Endometrial microvascular endothelial cells (primary cell): Measurements from ENCODE around the gene MRAP2. TPM values are rescaled to one million over a fixed set of nuclear protein-coding genes. Genes with fewer than 3 reads are reported as not detected.
"Not testable (repeated sequence)": the region's sequence is repeated elsewhere in the genome, so short reads cannot be mapped to it uniquely, and the experiment has no call there.

Source experiments
- in situ Hi-C: cut with HindIII; loops from 2 replicates; pipeline ENCODE4 v1.10.0; 2017; ENCODE audit warnings: low sequenced_read_pairs, low pct_unique_long_range_greater_than_20kb; ENCODE audit errors: inconsistent ontology term
- total RNA-seq: library from RNA; depleted of rRNA; stranded (reverse); fragments of >200 nt; gene quantifications from one replicate; pipeline ENCODE4 v1.2.3, GENCODE V29; 2015; ENCODE audit errors: inconsistent ontology term

The MRAP2 gene
- total RNA-seq, 1 donor from 2014 or later, result not detected

DNA sequence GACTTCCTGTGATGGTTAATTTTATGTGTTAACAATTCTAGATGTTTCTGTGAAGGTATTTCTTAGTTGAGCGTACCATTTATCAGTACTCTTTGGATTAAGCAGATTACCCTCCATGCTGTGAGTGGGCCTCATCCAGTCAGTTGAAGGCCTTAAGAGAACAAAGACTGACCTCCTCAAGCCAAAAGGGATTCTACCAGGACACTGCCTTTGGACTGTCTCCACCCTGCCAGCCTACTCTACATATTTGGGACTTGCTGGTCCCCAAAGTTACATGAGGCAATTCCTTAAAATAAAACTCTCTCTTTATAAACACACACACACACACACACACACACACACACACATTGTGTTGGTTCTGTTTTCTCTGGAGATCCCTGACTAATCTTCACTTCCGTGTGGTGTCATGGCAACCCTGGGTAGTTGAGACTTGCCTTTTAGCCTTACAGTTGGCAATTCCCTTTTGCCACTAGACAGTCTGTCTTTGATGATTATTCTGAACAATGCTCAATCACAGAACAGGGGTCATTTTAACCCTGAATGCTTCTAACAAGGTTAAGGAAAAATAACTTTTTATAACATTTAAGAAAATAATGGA is 32.2 kb downstream of the MRAP2 start:
- in situ Hi-C loops, result no loop called here

DNA sequence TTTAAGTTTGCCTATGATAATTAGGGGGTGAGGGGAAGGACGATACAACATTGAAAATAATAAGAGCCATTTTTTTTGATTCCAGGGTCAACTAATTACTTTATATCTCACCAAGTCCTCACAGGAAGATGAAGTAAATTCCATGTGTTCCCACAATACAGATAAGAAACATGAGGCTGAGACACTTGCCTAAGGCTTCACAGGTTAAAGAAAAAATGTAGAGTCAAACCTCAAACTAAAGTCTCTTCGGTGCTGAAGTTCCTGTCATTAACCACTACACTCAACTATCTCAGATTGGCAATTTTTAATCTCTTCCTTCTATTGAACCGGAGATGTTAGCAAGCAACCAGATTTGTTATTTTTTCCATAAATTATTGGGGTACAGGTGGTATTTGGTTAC is 33.0 kb downstream of the MRAP2 start:
- in situ Hi-C loops, result no loop called here

DNA sequence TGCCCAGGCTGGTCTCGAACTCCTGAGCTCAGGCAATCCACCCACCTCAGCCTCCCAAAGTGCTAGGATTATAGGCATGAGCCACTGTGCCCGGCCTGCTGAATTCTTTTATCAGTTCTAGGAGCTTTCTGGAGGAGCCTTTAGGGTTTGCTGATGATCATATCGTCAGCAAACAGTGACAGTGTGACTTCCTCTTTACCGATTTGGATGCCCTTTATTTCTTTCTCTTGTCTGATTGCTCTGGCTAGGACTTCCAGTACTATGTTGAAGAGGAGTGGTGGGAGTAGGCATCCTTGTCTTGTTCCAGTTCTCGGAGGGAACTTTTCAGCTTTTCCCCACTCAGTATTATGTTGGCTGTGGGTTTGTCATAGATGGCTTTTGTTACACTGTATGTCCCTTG is 35.3 kb downstream of the MRAP2 start:
- in situ Hi-C loops, result not testable (repeated sequence)

DNA sequence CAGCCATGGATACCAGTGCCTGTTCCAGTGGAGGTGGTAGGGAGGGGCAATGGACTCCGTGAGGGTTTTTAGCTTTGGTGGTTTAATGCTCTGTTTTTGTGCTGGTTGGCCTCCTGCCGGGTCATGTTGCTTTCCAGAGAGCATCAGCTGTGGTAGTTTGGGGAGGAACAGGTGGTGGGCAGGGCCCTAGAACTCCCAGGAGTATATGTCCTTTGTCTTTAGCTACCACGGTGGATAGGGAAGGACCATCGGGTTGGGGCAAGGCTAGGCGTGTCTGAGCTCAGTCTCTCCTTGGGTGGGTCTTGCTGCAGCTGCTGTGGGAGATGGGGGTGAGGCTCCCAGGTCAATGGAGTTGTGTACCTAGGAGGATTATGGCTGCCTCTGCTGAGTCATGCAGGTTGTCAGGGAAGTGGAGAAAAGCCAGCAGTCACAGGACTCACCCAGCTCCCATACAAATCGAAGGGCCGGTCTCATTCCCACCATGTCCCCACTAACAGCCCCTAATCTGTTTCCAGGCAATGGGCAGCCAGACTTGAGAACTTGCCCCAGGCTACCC is 38.9 kb downstream of the MRAP2 start:
- in situ Hi-C loops, result no loop called here

DNA sequence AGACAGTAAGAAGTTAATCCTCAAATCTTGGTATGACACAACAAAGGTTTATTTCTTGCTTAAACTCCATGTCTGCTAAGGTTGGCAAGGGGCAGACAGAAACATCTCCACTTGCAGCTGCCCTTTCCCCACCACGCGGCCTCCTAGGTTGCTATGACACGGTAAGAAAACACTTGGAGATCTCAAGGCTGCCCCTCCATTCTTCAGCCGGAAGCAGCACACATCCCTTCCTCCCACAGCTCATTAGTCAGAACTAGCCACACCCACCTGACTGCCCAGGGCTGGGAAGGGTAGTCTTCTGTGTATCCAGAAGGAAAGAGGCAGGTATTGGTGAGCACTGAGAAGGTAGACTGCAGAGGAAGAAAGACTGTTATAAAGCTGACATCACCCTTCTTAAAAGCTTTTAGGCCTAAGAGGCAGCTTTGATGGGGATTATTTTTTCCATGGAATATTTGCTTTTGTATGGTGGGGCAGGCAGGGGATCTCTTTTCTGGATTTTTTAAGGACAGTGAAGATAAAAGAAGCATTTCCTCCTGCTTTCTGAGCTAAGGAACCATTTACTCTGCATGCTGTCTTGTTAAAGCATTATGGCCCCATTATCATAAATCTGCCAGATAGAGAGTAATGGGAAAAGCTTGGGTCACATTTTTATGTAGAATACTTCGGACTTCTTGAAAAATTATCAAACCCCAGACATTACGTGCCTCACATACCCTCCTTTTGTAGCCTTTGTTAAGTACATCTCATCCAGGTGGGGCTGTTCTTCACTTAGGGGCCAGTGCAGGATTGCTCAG is 41.6 kb downstream of the MRAP2 start:
- in situ Hi-C loops, result no loop called here

DNA sequence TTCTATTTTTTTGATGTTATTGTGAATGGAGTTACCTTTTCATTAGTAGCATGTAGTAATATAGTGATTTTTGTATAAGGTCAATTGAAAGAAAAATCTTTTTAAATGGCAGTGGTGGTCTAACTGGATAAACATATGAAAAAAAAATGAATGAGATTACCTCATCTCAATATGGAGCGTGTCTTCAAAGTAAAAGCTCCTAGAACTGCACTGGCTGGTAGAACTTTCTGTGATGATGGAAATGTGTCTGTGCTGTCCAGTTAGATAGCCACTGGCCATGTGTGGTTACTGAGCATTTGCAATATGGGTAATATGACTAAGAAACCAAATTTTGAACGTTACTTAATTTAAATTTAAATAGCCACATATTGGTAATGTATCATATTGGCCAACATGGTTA is 44.1 kb downstream of the MRAP2 start:
- in situ Hi-C loops, result no loop called here

DNA sequence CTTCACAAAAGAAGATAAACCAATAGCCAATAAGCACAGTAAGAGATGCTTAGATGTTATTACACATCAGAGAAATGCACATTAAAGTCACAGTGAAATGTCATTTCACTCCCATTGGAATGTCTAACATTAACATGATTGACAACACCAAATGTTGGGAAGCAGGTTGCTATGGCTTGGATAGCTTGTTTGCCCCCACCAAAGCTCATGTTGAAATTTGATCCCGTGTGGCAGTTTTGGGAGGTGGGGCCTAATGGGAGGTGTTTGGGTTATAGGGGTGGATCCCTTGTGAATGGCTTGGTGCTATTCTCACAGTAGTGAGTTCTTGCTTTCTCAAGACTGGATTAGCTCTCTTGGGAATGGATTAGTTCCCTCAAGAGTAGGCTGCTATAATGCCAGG is 44.8 kb downstream of the MRAP2 start:
- in situ Hi-C loops, result no loop called here

DNA sequence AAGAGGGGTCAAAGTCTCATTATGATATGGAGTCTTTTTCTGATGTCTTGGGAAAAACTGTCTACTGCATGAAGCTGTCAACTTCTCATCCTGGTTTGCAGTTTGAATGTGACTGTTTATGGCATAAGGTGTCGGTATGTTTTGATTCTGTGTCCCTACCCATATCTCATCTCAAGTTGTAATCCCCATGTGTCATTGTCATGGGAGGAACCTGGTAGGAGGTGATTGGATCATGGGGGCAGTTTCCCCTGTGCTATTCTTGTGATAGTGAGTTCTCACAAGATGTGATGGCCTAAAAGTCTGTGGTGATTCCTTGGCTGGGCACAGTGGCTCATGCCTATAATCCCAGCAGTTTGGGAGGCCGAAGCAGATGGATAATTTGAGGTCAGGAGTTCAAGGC is 47.6 kb downstream of the MRAP2 start:
- in situ Hi-C loops, result no loop called here

DNA sequence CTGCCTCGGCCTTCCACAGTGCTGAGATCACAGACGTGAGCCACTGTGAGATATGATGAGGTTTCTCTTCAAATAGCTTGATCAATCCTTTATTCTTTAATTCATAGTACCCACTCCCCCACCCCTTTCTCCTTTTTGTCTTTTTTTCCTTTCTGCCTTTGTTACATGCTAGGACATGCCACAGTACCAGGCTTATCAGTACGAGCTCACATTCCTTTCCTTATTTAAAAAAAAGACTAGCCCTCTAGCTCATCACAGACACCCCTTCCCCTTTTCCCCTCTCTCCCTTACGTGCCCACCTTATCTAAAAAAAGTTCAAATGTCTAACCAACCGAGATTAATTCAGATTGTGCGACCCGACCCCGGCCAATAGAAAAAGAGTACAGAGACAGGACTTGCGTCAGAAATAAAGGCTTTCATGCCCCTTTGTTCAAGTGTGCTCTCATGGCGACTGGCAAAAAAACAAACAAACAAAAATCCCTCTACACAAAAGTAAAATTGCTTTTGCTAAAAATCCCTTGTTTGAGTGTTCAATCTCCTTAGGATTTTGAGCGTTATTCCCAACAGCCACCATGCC is 49.2 kb downstream of the MRAP2 start:
- in situ Hi-C loops, result no loop called here

DNA sequence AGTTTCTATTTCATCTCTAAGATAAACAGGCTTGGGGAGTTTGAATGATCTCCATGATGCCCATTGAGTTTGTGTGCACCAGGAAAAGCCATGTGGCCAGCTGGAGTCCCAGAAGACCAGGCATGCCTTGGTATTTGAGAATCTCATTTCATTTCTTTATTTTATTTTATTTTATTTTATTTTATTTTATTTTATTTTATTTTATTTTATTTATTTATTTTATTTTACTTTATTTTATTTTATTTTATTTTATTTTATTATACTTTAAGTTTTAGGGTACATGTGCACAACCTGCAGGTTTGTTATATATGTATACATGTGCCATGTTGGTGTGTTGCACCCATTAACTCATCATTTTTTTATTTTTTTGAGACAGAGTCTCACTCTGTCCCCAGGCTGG is 51.1 kb downstream of the MRAP2 start:
- in situ Hi-C loops, result not testable (repeated sequence)

DNA sequence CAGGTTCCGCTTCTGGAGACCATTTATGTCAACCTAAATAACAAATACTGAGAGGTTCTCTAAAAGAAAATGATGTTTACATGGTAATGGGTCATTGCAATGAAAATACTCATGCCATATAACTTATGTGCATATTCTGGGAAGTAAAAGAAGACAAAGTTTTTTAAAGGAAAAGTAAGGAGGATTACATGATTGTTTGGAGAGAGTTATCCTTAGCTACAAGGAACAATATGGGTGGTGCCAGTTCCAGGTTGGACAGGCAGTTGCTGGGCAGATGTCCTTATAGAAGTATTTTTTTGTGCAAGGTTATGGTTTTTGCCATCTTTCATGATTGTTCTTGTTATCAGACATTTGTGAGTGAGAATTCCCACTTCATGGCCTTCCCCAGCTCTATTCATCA is 52.5 kb downstream of the MRAP2 start:
- in situ Hi-C loops, result no loop called here

DNA sequence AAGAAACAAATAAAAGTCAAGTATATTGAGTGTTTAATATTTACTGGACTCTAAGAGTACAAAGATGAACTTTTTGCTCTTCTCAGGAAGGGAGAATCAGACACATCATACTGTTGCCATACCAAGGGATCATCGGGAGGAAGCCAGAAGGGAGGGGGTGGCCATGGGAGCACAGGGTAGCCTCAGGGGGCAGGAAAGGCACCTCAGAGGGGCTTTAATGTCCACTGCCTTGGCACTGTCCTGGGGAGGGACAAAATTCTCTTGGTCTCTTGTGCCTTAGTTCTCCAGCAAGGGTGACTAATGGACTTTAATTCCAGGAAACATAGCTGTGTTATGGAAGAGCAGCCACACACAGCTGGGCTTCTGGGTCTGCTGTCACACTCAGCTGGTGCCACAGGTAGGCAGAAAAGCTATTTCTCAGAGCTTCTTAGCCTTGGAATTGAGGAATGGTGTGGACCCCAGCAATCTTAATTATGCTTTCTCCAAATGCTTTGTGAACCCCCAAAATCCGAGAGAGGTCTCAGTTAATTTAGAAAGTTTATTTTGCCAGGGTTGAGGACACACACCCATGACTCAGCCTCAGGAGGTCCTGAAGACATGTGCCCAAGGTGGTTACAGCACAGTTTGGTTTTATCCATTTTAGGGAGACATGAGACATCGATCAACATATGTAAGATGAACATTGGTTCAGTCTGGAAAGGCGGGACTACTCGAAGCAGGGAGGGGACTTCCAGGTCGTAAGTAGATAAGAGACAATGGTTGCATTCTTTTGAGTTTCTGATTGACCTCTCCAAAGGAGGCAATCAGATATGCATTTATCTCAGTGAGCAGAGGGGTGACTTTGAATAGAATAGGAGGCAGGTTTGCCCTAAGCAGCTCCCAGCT is 53.2 kb downstream of the MRAP2 start:
- in situ Hi-C loops, result no loop called here

DNA sequence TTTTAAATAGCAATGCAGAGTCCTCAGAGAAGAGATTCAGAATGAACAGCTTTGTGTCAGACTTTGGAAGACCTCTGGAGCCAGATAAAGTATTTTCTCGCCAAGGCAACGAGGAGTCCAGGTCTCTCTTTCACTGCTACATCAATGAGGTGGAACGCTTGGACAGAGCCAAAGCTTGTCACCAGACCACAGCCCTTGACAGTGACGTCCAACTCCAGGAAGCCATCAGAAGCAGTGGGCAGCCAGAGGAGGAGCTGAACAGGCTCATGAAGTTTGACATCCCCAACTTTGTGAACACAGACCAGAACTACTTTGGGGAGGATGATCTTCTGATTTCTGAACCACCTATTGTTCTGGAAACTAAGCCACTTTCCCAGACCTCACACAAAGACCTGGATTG is 55.5 kb downstream of the MRAP2 start:
- in situ Hi-C loops, result no loop called here

DNA sequence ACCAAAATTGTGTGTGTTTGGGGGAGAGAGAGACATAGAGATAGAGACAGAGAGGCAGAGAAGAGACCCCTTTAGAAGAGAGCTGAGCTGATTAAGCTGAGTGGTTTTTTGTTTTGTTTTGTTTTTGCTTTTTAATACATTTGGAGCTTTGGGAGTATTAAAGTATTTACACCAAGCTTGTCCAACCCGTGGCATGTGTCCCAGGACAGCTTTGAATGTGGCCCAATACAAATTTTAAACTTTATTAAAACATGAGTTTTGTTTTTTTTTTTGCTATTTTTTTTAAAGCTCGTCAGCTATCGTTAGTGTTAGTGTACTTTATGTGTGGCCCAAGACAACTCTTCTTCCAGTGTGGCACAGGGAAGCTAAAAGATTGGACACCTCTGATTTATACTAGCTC is 56.0 kb downstream of the MRAP2 start:
- in situ Hi-C loops, result no loop called here

DNA sequence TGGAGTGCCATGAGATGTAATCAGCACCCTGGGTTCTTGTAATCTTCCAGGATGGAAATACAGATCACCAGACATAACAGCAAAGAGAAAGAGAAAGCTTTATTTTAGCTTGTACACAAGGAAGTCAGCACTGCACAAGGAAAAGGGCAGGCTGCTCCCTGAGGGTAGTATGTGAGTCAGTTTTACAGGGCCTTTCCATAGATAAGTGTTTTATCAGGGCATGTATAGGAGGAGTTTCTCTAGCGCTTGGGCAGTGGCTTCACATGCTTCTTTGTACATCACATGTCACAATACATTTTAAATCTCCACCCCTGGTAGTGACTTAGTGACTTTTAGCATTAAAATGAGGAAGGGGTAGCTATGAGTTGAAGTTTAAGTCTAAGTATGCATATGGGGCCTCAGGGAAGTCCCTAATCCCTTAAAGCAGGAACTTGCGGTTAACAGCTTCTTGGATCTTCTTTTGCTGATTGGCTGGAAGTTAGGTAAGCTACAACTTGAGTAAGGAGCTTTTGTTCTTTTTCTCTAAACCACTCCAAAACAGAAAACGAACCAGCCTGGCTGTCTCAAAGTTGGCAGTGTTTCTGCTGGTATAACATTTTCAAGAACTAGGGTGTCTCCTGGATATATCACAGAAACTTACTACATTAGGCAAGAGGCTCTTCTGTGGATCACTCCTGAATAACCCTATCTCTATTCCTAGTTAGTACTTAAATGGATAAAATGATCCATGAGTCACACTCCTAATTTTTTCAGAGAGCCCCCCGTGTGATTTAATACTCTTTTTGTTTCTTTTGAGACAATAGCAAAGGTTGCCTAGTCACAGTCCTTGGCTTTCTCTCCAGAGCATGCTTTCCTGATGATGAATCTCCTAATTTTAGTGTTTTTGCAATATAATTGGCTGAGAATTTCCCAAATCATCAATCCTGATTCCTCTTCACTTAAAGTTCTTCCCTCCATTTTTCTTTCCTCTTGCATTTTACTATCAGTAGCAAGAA is 60.2 kb downstream of the MRAP2 start:
- in situ Hi-C loops, result no loop called here

DNA sequence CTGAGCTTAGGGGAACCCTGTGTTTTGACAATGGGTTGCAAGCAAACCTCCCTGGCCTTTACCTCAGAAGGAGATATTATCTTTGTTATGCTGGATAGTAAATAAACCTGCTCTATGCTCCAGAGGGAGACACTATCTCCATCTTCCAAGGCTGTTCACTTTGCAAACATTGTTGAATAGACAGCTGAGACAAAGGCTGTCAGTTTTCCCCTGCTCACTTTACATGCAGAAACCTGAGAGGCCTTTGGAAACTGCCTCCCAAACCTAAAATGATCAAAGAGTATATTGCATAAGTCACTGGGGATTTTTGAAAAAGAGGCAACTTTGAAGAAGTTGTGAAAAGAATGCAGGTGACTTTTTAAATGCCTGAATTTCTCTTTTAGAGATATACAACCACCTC is 61.6 kb downstream of the MRAP2 start:
- in situ Hi-C loops, result no loop called here

DNA sequence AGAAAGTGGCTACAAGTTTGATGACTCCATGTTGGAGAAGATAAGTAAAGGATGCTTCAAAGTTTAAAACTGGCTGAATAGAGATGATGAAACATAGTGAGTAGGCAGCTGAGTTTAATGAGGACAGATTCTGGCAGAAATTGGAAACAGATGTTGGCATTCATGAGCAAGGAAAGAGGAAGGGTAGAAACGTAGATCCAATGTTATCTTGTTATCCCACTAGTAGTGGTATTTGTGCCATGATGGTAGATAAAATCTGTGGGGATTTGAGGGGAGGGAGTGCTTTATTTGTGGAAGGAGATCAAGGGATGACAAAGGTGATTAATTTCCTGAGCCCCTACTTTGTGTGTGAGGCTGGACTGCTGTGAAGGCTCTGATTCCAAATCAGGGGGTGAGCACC is 69.5 kb downstream of the MRAP2 start:
- in situ Hi-C loops, result no loop called here
